IPS DF 6.9 (cell line): Measurements from ENCODE around the gene TOGARAM1.
"Not testable (repeated sequence)": the region's sequence is repeated elsewhere in the genome, so short reads cannot be mapped to it uniquely, and the experiment has no call there.

Source experiments
- DNase-seq: peaks from one replicate; pipeline ENCODE4 v3.0.0-alpha.2; 2013; ENCODE audit warnings: low read depth, low spot score
- H3K27ac ChIP-seq: one replicate; pipeline ENCODE4 v1.5.1; 2013; ENCODE audit warnings: low read length, control low read depth
- H3K27me3 ChIP-seq: 2 replicates; pipeline ENCODE4 v1.6.1; 2013; ENCODE audit warnings: mild to moderate bottlenecking, low read length; ENCODE audit not compliant: control insufficient read depth, insufficient read depth
- H3K36me3 ChIP-seq: 2 replicates; pipeline ENCODE4 v1.6.1; 2013; ENCODE audit warnings: low read length; ENCODE audit not compliant: control insufficient read depth, insufficient read depth
- H3K4me1 ChIP-seq: 2 replicates; pipeline ENCODE4 v1.6.1; 2013; ENCODE audit warnings: low read length; ENCODE audit not compliant: control insufficient read depth, insufficient read depth
- H3K4me3 ChIP-seq: 2 replicates; pipeline ENCODE4 v1.5.1; 2013; ENCODE audit warnings: mild to moderate bottlenecking, low read length
- H3K9me3 ChIP-seq: 2 replicates; pipeline ENCODE4 v1.6.1; 2013; ENCODE audit warnings: low read length, inconsistent platforms; ENCODE audit not compliant: control insufficient read depth, insufficient read depth
- WGBS: extraction: QIAGEN DNeasy Blood & Tissue Kit; methylation state at CpG from one replicate; pipeline ENCODE4 v1.1.7; 2013; ENCODE audit warnings: mixed read lengths, missing lambda C conversion rate; ENCODE audit not compliant: insufficient read length, insufficient coverage; 5-methylcytosine and 5-hydroxymethylcytosine counted together

Gene TOGARAM1

DNA sequence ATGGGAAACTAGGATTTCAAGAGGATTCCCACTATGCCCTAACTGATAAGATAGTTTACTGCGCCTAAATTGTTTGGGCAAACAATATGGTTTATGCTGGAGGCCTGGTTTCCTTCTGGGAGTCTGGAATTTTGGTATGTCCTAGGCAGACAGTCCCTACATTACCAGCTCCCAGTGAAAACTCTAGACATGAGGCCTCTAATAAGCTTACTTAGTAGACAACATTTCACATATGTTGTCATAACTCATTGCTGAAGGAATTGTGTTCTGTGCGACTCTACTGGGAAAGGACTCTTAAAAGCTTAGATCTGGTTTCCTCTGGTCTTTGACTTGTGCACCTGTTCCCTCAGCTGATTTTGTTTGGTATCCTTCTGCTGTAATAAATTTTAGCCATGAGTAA lies 104.0 kb downstream of the TOGARAM1 start:
- no CpG with 5 or more reads among the region's 2 CpGs for WGBS
- no peak overlapping the region for H3K27ac ChIP-seq
- H3K27me3 ChIP-seq: no peaks in the 10 kb centered on the region
- H3K36me3 ChIP-seq: no peaks in the 10 kb centered on the region
- no peaks in the 10 kb centered on the region for H3K4me1 ChIP-seq
- no peaks in the 10 kb centered on the region for H3K9me3 ChIP-seq
- DNase-seq: no peak
- H3K4me3 ChIP-seq: no peak overlapping the region

- Histone ChIP-seq H3K27me3 (no peaks in the 10 kb centered on the region), H3K27ac (no peak overlapping the region), H3K4me3 (no peak overlapping the region), H3K36me3 (no peaks in the 10 kb centered on the region), H3K9me3 (no peaks in the 10 kb centered on the region), H3K4me1 (no peaks in the 10 kb centered on the region)
- WGBS: no CpG with 5 or more reads among the region's 3 CpGs
- DNase-seq: no peak
Observed at GRCh38 chr14:45066667-45067066, 104.7 kb downstream of the TOGARAM1 start.

- H3K27ac ChIP-seq: no peak overlapping the region
- H3K4me3 ChIP-seq: no peak overlapping the region
- no peak for DNase-seq
- no peaks in the 10 kb centered on the region for H3K4me1 ChIP-seq
- no CpG with 5 or more reads among the region's 3 CpGs for WGBS
- H3K27me3 ChIP-seq: no peaks in the 10 kb centered on the region
- no peaks in the 10 kb centered on the region for H3K36me3 ChIP-seq
- H3K9me3 ChIP-seq: no peaks in the 10 kb centered on the region
Observed at GRCh38 chr14:45068396-45068795, 106.4 kb downstream of the TOGARAM1 start.

DNA sequence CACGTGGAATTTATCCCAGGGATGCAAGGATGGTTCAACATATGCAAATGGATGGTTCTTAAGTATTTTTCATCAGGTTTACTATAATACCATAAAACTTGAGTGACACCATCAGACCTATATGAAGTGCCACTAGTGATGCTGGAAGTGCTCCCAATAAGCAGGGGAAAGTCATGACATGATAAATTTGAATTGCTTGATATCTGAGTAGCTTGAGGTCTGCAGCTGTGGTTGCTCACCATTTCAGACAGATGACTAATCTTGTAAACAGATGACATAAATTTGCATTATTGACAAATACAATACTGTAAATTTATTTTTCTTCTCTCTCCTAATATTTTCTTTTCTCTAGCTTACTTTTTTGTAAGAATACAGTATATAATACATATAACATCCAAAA lies 108.2 kb downstream of the TOGARAM1 start:
- no peak for DNase-seq
- WGBS: no CpG with 5 or more reads among the region's 1 CpG
- H3K27ac ChIP-seq: no peak overlapping the region

GRCh38 chr14:45072126-45072525 lies 110.1 kb downstream of the TOGARAM1 start:
- no peaks in the 10 kb centered on the region for H3K9me3 ChIP-seq
- no peaks in the 10 kb centered on the region for H3K36me3 ChIP-seq
- no peak for DNase-seq
- no peak overlapping the region for H3K27ac ChIP-seq
- H3K4me1 ChIP-seq: no peaks in the 10 kb centered on the region
- no peak overlapping the region for H3K4me3 ChIP-seq
- no peaks in the 10 kb centered on the region for H3K27me3 ChIP-seq
- no CpG with 5 or more reads among the region's 6 CpGs for WGBS

More for the DNA sequence above, 108.2 kb downstream of the TOGARAM1 start:
- Histone ChIP-seq H3K9me3 (no peaks in the 10 kb centered on the region), H3K4me1 (no peaks in the 10 kb centered on the region), H3K36me3 (no peaks in the 10 kb centered on the region), H3K27me3 (no peaks in the 10 kb centered on the region), H3K4me3 (no peak overlapping the region)

GRCh38 chr14:45073231-45073879 lies 111.4 kb downstream of the TOGARAM1 start:
- Histone ChIP-seq H3K4me1 (no peaks in the 10 kb centered on the region), H3K4me3 (no peak overlapping the region), H3K36me3 (no peaks in the 10 kb centered on the region), H3K9me3 (no peaks in the 10 kb centered on the region), H3K27ac (no peak overlapping the region), H3K27me3 (no peaks in the 10 kb centered on the region)
- no CpG with 5 or more reads among the region's 5 CpGs for WGBS
- DNase-seq: no peak

- H3K27me3 ChIP-seq: no peaks in the 10 kb centered on the region
- H3K9me3 ChIP-seq: no peaks in the 10 kb centered on the region
- peaks cover under 1% of the 10 kb centered on the region; the same call in 1 of the 2 replicates for H3K4me1 ChIP-seq
- H3K4me3 ChIP-seq: no peak overlapping the region
- H3K27ac ChIP-seq: no peak overlapping the region
- WGBS: no CpG with 5 or more reads among the region's 1 CpG
- DNase-seq: no peak
- H3K36me3 ChIP-seq: no peaks in the 10 kb centered on the region
Observed at GRCh38 chr14:45078323-45078722, 116.3 kb downstream of the TOGARAM1 start.

GRCh38 chr14:45080416-45080968 lies 118.5 kb downstream of the TOGARAM1 start:
- H3K4me3 ChIP-seq: not testable (repeated sequence)
- no CpG with 5 or more reads among the region's 40 CpGs for WGBS

DNA sequence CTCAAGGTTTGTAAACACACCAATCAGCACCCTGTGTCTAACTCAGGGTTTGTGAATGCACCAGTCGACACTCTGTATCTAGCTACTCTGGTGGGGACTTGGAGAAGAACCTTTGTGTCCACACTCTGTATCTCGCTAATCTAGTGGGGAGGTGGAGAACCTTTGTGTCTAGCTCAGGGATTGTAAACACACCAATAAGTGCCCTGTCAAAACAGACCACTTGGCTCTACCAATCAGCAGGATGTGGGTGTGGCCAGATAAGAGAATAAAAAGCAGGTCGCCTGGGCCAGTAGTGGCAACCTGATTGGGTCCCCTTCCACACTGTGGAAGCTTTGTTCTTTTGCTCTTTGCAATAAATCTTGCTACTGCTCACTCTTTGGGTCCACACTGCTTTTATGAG lies 119.1 kb downstream of the TOGARAM1 start:
- no CpG with 5 or more reads among the region's 3 CpGs for WGBS
- H3K9me3 ChIP-seq, DNase-seq, H3K4me1 ChIP-seq, H3K27me3 ChIP-seq, H3K27ac ChIP-seq, H3K36me3 ChIP-seq, H3K4me3 ChIP-seq: not testable (repeated sequence)

More at GRCh38 chr14:45080416-45080968, 118.5 kb downstream of the TOGARAM1 start:
- H3K9me3 ChIP-seq, H3K27me3 ChIP-seq, H3K27ac ChIP-seq, H3K36me3 ChIP-seq, DNase-seq, H3K4me1 ChIP-seq: not testable (repeated sequence)

- Histone ChIP-seq H3K27me3 (no peaks in the 10 kb centered on the region), H3K4me3 (no peak overlapping the region), H3K27ac (no peak overlapping the region), H3K9me3 (no peaks in the 10 kb centered on the region), H3K36me3 (no peaks in the 10 kb centered on the region), H3K4me1 (peaks cover 2% of the 10 kb centered on the region; the same call in 1 of the 2 replicates)
- WGBS: no CpG with 5 or more reads among the region's 2 CpGs
- no peak for DNase-seq
Observed at GRCh38 chr14:45082420-45082819, 120.4 kb downstream of the TOGARAM1 start.

- Histone ChIP-seq H3K4me3 (no peak overlapping the region; the same call in 1 of the 2 replicates), H3K27ac (no peak overlapping the region), H3K4me1 (peaks cover 2% of the 10 kb centered on the region; the same call in 1 of the 2 replicates), H3K36me3 (no peaks in the 10 kb centered on the region), H3K27me3 (no peaks in the 10 kb centered on the region), H3K9me3 (no peaks in the 10 kb centered on the region)
- DNase-seq: no peak
- no CpG with 5 or more reads among the region's 10 CpGs for WGBS
Observed at GRCh38 chr14:45083617-45083975, 121.6 kb downstream of the TOGARAM1 start.
